ENCODE data around the gene NELFCD.
"Not testable (repeated sequence)": the region's sequence is repeated elsewhere in the genome, so short reads cannot be mapped to it uniquely, and the experiment has no call there.

Gene NELFCD

DNA sequence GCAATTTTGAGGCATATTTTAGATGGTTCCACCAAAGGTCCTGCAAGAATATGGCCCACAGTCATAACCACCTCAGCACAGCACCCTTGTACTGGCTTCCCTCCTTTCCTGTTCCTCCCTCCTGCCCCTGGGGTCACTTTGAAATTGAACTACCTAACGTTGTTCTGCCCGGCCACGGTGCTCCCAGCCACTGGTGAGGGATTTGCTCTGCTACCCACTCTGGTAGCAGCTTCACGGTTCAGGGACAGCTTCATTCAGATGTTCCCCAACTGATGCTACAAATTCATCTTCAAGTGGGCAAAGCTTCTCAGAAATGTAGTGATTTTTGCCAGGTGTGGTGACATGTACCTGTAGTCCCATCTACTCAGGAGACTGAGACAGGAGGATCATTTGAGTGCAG is 7.9 kb upstream of the NELFCD start:
- in situ Hi-C loops (cut with MboI; ENCODE audit: low sequenced_read_pairs), result no loop called here

DNA sequence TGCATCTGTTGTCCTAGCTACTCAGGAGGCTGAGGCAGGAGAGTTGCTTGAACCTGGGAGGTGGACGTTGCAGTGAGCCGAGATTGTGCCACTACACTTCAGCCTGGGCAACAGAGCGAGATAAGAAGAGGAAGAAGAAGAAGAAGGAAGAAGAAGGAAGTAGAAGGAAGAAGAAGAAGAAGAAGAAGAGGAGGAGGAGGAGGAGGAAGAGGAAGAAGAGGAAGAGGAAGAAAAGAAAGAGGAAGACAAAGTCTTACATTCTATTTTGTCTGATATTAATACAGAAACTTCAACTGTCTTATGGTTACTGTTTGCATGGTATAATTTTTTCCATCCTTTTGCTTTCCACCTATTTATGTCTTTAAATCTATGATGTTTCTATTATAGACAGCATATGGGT is 7.2 kb upstream of the NELFCD start:
- in situ Hi-C loops (cut with MboI; ENCODE audit: low sequenced_read_pairs), result no loop called here

DNA sequence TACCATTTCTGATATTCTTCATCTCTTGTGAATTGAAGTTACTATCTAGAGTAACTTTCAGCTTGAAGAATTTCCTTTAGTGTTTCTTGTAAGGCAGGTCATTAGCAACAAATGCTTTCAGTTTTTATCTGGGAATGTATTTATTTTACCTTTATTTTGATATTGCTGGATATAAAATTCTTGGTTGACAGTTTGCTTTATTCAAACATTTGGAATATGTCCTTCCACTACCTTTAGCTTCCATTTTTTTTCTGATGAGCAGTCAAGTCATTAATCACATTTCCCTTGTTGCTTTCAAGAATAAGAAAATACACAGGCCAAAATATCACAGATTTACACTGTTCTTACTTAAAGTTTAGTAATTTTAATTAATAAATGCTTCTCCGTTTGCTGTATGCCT is 5.7 kb upstream of the NELFCD start:
- in situ Hi-C loops (cut with MboI; ENCODE audit: low sequenced_read_pairs), result no loop called here

DNA sequence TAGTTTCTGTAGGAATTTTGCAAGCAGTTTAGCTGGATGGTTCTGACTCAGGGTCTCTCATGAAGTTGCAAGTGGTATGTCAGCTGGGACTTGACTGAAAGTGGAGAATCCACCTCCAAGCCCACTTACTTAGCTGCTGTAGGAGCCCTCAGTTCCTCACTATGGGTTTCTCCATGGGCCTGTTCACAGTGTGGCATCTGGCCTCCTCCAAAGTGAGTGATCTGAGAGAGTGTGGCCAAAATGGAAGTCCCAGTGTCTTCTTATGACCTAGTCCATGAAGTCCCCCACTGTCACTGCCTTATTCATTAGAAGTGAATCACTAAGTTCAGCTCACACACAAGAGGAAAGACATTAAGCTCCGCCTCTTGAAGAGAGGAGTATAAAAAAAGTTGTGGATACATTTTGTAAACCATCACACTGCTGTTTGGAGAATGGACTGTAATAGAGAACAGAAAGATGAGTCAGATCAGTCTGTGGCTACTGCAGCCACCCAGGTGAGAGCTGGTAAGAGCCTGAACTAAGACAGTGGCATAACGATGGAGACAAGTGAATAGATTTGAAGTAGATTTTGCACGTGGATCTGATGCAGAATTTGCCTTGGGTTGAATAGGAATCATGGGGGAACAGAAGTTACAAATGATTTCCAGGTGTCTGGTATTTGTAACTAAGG is 4.9 kb upstream of the NELFCD start:
- in situ Hi-C loops (cut with MboI; ENCODE audit: low sequenced_read_pairs), result no loop called here

DNA sequence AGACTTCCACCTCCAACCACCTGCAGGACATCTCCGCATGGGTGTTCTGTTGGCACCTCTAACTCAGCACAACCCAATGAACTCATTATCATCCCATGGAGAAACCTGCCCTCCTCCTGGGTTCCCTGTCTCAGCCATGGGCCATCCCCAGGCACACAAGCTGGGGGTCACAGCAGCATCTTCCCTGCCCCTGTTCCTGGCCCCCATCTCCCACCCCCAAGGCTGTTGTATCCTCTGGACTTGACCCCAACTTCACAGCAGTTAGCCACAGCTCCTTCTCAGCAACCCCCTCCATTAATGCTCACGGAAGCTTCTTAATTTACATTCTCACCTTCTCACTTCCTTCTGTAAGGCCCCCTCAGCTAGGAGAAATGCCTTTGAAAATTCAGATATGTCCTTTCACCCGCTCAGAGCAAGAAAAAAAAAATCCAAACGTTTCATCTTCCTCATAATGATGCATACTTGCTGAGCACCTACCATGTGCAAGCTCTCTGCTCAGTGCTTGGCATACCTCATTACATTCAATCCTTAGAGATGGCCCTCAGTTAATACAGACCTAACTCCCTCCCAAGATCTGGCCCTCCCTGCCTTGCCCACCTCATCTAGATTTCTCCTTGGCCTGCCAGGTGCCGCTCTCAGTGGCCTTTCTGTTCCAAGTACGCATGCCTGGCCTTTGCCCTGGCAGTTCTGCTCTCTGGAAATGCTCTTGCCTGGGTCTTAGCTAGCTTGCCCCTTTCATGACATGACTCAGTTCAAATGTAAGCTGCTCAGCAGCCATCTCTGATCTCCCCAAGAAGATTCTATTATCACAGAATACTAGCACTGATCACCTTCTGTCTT is 2.5 kb upstream of the NELFCD start:
- in situ Hi-C loops (cut with MboI; ENCODE audit: low sequenced_read_pairs), result no loop called here

DNA sequence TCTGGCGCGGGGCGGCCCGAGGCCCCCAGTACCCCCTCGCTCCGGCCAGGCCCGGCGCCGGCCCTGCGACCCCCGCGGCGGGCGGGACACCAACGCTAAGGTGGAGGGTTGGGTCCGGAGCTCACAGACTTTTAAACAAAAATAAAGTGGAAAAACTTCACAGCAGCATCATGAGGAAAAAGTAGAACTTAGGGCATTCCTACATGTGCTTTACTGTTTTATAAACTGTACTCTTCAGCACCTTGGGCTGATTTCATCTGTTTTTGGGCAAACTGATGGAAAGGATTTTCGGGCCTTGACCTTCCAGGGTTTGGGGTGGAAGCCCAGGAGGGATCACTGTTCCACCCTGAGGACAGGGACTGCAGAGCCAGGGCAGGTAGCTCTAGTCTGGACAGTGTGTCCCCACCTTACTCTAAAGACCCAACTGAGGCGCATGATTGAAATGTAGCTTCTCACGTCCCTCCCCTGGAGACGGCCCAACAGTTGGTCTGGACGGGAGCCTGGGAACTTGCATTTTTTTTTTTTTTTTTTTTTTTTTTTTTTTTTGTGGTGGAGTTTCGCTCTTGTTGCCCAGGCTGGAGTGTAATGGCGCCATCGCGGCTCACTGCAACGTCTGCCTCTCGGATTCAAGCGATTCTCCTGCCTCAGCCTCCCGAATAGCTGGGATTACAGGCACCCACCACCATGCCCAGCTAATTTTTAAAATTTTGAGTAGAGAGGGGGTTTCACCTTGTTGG is 740 bp downstream of the NELFCD start:
- in situ Hi-C loops (cut with MboI; ENCODE audit: low sequenced_read_pairs), result no loop called here

DNA sequence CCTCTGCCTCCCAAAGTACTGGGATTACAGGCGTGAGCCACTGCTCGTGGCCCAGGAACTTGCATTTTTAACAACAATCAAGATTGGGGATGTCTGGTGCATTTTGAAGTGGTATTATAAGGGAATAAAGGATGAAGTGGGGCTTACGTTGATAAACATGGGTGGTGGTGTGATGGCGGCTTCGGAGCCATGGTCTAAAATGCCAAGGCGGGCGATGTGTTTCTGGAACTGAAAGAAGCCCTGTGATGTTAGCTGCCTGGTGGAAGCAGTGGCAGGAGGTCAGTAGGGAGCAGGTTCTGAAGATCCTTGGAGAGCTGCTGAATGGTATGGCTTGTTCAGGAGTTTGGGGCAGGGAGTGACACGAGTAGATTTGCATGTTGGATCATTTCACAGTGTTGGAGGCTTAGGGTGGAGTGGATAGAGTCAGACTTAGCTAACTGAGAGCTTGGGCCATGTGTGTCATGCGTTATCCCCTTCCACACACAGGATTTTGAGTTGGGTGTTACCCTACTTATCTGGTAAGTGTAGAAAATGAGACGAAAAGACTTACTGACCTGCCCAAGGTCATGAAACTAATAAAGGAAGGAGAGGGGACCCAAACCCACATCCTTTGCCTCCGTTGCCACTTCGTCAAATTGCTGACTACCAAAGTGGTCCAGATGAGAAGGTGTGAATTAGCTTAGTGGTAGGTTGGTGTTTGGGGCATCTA is 1.5 kb downstream of the NELFCD start:
- in situ Hi-C loops (cut with MboI; ENCODE audit: low sequenced_read_pairs), result no loop called here

DNA sequence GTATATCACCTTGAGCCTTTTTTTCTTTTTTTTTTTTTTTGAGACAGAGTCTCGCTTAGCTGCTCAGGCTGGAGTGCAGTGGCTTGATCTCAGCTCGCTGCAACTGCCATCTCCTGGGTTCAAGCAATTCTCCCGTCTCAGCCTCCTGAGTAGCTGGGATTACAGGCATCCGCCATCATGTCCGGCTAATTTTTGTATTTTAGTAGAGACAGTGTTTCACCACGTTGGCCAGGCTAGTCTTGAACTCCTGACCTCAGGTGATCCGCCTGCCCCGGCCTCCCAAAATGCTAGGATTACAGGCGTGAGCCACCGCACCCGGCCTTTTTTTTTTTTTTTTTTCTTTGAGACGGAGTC is 2.0 kb downstream of the NELFCD start:
- in situ Hi-C loops (cut with MboI; ENCODE audit: low sequenced_read_pairs), result not testable (repeated sequence)

DNA sequence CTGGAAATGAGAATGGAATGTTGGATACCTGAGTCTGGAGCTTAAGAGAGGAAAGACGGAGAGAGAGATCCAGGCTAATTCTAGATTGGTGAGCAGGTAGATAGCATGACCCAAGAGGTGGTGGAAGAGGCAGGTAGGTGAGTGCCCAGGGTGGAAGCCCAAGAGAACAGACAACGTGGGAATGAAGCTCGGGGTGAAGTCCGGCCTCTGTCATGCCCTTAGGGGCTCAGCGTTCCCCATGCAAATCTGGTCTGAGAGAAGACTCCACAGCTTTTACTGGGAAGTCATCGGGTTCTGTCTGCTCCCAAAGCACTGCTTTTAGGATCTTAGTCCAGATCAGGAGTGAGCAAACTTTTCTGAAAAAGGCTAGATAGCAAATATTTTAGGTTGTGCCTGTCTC is 3.6 kb downstream of the NELFCD start:
- in situ Hi-C loops (cut with MboI; ENCODE audit: low sequenced_read_pairs), result no loop called here

DNA sequence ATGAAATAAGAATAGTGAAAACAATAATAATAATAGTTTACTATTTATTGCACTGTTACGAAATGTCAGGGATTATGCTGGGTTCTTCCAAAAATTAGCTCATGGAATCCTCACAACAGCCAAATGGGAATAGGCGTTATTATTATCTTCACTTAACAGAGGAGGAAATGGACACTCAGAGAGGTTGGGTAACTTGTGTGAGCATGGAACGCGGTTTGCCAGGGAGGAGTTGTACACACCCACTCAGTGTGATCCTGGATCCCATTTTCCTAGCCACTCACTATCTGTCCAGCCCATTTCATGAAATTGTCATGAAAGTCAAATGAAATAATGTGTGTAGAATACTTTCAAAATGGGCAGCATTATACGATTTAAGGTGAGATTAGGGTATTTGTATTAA is 4.6 kb downstream of the NELFCD start:
- in situ Hi-C loops (cut with MboI; ENCODE audit: low sequenced_read_pairs), result no loop called here

DNA sequence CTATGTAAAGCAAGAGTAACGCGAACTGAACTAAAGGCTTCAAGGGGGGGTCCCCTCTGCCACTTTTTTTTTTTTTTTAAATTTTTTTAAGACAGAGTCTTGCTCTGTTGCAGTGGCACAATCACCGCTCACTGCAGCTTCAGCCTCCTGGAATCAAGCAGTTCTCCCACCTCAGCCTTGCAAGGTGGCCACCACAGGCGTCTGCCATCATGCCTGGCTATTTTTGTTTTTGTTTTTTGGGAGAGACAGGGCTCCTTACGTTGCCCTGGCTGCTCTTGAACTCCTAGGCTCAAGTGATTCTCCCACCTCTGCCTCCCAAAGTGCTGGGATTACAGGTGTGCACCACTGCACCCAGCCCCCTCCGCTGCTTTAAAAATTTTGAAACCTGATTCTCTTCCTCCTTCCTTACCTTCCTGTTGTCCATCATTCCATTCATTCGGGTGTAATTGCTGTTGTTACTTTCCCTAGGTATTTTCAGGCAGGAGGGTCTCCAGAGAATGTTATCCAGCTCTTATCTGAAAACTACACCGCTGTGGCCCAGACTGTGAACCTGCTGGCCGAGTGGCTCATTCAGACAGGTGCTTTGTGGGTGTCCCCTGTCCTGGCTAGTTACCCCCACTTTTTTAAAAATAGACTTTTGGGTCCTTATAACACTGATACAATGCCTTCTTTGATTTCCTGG is 5.4 kb downstream of the NELFCD start:
- in situ Hi-C loops (cut with MboI; ENCODE audit: low sequenced_read_pairs), result no loop called here

DNA sequence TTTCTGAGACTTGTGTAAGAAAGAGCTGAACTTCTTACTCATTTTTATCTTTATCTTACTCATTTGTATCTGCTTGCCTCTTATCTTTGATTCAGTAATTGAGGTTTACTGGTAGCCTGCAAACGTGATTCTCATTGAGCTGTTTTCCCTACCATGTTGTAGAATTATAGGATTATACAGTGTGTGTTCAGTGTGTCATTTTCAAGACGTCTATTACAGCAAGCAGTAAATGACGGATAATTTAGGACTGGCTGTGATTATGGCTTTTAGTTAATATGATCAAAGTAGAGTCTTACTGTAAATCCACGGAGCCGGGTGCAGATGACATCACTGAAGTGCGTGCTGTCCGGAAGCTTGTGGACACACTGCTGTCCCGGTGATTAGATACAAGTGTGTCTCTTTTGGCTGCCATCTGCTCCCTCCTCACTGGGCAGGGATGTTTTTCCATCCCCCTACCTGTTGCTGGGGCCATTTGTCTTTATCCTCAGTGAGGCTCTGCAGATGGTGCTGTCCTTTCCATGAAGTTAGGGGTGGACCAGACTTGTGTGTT is 6.0 kb downstream of the NELFCD start:
- in situ Hi-C loops (cut with MboI; ENCODE audit: low sequenced_read_pairs), result no loop called here

DNA sequence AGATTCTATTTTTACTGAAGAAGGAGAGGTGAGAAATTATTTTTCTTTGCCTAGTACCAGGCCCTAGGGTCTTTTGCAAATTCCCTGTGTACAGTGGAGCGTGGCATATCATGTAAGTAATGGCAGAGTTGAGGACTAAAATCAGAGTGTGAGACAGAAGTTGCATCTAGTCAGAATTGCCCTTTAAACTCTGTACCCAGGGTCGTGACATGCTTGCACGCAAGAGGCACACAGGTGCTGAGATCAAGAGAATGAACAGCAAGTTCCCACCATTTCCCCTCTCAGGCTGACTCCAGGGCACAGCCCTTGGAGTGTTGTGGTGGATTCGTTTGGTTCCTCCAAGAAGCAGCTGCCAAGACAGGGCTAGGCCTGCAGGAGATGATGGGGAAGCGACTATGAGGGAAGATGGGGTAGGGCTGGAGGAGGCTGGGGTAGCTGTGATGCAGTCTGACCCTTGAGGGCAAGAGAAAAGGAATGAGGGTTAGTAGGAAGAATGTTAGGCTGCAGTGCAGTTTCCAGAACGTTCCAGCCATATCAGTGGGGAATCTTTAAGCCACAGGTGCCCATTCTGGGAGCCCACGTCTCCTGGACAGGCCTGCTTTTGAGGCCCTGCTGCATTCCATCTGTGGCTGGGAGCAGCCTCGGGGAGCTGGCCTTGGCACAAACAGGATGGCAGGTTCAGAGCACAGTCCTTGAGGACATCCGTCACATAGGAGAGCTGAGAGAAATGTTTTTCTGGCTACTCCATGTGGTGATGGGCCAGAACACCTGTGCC is 6.9 kb downstream of the NELFCD start:
- in situ Hi-C loops (cut with MboI; ENCODE audit: low sequenced_read_pairs), result no loop called here

DNA sequence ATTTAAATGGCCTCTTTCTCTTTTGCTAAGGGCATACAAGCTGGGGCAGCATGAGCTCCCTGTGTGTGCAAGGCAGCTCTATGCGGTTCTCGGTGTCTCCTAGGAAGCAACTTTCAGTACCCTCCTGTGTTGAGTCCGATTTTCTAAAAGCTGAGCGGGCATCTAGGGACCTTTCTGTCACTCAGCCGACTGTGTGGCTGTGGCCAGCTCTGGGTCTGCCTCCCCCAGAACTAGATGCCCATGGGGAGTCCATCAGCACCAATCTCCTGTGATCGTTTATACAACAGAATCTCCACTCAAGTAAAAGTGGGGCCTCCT is 7.5 kb downstream of the NELFCD start:
- in situ Hi-C loops (cut with MboI; ENCODE audit: low sequenced_read_pairs), result no loop called here

DNA sequence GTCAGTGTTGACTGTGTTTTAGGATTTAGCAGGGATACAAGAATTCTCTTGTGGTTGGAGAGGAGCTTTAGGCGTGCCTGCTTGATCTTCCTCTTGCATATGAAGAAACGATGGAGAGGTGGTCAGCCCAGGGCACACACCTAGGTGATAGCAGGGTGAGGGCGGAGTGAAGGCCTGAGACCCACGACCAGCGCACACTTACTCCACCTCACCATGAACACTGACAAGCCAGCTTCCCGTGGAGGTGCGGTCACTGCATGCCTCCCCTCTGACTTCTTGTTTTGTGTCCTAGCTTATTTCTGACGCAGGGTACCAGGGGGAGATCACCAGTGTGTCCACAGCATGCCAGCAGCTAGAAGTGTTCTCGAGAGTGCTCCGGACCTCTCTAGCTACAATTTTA is 8.1 kb downstream of the NELFCD start:
- in situ Hi-C loops (cut with MboI; ENCODE audit: low sequenced_read_pairs), result no loop called here

DNA sequence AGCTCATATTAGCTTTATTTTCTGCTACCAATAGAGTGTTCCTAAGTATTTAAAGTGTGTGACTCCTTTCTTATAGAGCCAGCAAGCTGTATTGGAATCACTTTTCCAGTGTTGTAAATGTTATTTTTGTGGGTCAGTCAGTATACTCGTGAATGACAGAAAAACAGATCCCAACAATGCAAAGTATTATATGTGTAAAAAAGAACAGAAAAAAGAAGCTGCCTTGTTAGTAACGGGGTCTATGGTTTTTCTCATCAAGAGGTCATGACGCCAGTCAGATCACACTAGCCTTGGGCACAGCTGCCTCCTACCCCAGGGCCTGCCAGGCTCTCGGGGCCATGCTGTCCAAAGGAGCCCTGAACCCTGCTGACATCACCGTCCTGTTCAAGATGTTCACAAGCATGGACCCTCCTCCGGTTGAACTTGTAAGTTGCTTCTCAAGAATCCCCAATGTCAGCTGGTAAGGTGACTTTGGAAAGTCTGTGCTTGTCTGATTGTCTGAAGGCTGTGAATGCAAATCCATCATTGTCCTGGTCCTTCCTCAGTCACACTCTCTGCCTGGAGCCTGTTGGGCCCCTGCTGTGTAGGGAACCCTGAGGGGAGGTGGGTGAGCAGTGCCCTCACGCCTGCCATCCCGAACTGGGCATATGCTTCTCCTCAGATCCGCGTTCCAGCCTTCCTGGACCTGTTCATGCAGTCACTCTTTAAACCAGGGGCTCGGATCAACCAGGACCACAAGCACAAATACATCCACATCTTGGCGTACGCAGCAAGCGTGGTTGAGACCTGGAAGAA is 9.8 kb downstream of the NELFCD start:
- in situ Hi-C loops (cut with MboI; ENCODE audit: low sequenced_read_pairs), result no loop called here

DNA sequence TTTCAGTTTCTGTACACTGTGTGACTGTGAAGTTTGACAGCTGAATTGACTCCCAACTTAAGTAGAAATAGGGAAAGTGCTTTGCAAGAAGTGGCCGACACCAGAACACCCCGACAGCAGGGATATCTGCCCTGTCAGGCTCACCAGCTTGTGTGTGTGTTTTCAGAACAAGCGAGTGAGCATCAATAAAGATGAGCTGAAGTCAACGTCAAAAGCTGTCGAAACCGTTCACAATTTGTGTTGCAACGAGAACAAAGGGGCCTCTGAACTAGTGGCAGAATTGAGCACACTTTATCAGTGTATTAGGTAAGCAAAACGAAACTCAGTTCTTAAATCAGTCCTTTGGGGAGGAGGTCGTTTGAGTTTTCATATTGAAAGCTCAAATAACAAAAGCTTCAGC is 10.7 kb downstream of the NELFCD start:
- in situ Hi-C loops (cut with MboI; ENCODE audit: low sequenced_read_pairs), result no loop called here

DNA sequence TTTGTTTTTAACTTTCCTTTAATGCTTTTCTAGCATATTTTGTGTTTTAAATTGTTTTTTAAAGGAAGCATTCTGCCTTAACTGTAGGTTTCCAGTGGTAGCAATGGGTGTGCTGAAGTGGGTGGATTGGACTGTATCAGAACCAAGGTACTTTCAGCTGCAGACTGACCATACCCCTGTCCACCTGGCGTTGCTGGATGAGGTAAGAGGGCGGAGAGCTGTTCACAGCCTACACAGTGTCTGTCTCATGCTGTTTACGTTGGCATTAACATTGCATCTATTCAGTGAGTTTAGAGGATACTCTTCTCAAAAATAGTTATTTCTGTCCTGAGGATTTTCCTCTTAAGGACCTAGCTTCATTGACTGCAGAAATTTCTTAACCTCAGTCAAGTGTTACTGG is 11.9 kb downstream of the NELFCD start:
- in situ Hi-C loops (cut with MboI; ENCODE audit: low sequenced_read_pairs), result no loop called here

Measured in HL-60/S4 treated with phorbol 12-myristate 13-acetate at 8.2 ng/mL for 4 days and 3 days (cell line).